Tibial artery (tissue), 4 donors: ENCODE measurements around the gene PNPLA7.
A peak's percentile ranks its signal among the peaks of the same experiment; 100 is the strongest.

ENCODE experiments used
- DNase-seq, 2 donors: peaks; one replicate each; pipeline ENCODE4 v3.0.0-alpha.2; 2019
- H3K27ac ChIP-seq, 2 donors: fragments of 200-600 bp; sonication (generic) in 1 of 2; 1 replicate in 1 of 2; 2 replicates in 1 of 2; pipeline ENCODE4 v1.5.1; 2018 to 2019; ENCODE audit warnings: mild to moderate bottlenecking in 1 of 2
- H3K27me3 ChIP-seq, 2 donors: fragments of 200-600 bp; sonication (generic) in 1 of 2; one replicate each; pipeline versions ENCODE4 v1.5.1 to v1.6.0; 2016 to 2019
- H3K36me3 ChIP-seq, 3 donors: fragments of 200-600 bp; sonication (generic) in 2 of 3; one replicate each; pipeline ENCODE4 v1.5.1; 2016 to 2019; ENCODE audit warnings: mild to moderate bottlenecking in 2 of 3
- H3K4me1 ChIP-seq, 4 donors: fragments of 200-600 bp; sonication (generic) in 2 of 4; 1 replicate in 3 of 4; 2 replicates in 1 of 4; pipeline ENCODE4 v1.5.1; 2016 to 2019
- H3K4me3 ChIP-seq, 2 donors: fragments of 200-600 bp; sonication (generic) in 1 of 2; 1 replicate in 1 of 2; 2 replicates in 1 of 2; pipeline ENCODE4 v1.5.1; 2018 to 2019; ENCODE audit warnings: mild to moderate bottlenecking in 2 of 2
- H3K9me3 ChIP-seq, 3 donors: fragments of 200-600 bp; sonication (generic) in 1 of 3; one replicate each; pipeline ENCODE4 v1.5.1; 2016 to 2019
- intact Hi-C: fragments of 100-400 bp; cut with DNase I; formaldehyde crosslinking; loops from one replicate; pipeline ENCODE4 v1.15.0; 2023; ENCODE audit warnings: low total_unique reads
- TF ChIP-seq, protein P1 (sequence below), 2 experiments: fragments of 200-600 bp in 1 of 2; fragments of 450-650 bp in 1 of 2; IDR thresholded peaks; one replicate each; pipeline ENCODE4 v1.5.1; 2017 to 2019; ENCODE audit warnings: antibody characterized with exemption in 2 of 2, mild to moderate bottlenecking in 1 of 2, moderate library complexity in 1 of 2

PNPLA7 gene

DNA sequence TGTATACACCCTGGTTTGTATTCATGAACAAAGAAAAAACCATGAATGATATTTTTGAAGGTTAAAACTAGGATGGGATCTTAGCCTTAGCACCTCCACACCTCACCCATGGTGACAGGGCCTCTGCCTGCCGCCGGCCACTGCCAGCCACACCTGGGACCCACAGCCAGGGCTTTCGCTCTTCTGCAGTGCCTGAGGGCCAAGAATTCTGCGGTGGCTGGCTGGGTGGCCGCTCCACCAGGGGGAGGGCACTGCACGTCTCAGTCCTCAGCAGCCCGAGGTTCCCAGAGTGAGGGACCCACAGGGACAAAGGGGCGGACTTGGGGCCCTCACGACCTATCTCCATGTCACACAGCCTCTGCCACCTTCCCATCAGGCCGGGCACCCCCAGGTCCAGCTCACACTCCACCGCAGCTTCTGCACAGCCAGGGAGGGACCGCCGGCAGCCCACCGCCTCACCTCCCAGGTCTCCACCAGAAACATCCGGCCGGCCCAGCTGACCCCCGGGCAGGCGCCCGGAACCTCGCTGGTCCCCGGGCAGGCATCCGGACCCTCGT, 134.1 kb downstream of the PNPLA7 start:
- H3K27me3 ChIP-seq: no peaks in the 10 kb centered on the region
- no peak for DNase-seq
- no peaks in the 10 kb centered on the region for H3K9me3 ChIP-seq
- no peak overlapping the region for H3K4me3 ChIP-seq
- H3K36me3 ChIP-seq: no peaks in the 10 kb centered on the region
- intact Hi-C loops: no loop called here
- TF ChIP-seq, protein P1, sequence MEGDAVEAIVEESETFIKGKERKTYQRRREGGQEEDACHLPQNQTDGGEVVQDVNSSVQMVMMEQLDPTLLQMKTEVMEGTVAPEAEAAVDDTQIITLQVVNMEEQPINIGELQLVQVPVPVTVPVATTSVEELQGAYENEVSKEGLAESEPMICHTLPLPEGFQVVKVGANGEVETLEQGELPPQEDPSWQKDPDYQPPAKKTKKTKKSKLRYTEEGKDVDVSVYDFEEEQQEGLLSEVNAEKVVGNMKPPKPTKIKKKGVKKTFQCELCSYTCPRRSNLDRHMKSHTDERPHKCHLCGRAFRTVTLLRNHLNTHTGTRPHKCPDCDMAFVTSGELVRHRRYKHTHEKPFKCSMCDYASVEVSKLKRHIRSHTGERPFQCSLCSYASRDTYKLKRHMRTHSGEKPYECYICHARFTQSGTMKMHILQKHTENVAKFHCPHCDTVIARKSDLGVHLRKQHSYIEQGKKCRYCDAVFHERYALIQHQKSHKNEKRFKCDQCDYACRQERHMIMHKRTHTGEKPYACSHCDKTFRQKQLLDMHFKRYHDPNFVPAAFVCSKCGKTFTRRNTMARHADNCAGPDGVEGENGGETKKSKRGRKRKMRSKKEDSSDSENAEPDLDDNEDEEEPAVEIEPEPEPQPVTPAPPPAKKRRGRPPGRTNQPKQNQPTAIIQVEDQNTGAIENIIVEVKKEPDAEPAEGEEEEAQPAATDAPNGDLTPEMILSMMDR (IDR thresholded peaks at IDR 0.05): no peak
- peaks cover 0 to 37% (median 23%) of the 10 kb centered on the region in 4 donors for H3K4me1 ChIP-seq
- no peak overlapping the region for H3K27ac ChIP-seq

DNA sequence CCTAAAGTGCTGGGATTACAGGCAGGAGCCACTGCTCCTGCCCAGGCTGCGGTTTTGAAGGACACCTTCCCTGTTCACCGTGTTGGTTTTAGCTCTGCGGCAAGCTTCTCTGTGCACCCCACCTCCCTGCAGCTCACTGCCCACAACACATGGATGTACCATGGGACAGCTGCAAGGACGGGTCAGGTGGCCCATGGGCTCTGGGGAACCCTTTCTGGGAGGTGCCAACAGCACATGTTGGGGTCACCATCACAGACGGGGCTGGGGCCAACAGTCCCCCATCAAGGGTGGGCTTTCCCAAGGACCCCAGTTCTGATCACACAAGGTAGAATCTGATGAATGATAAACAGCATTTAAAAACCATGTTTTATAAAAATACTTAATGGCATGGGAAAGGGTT, 134.8 kb downstream of the PNPLA7 start:
- intact Hi-C loops: no loop called here
- Histone ChIP-seq H3K27ac (no peak overlapping the region), H3K4me3 (no peak overlapping the region), H3K9me3 (no peaks in the 10 kb centered on the region), H3K27me3 (no peaks in the 10 kb centered on the region), H3K4me1 (peaks cover 0 to 44% (median 28%) of the 10 kb centered on the region in 4 donors), H3K36me3 (no peaks in the 10 kb centered on the region)
- DNase-seq: no peak
- TF ChIP-seq, protein P1 (IDR thresholded peaks at IDR 0.05): no peak

DNA sequence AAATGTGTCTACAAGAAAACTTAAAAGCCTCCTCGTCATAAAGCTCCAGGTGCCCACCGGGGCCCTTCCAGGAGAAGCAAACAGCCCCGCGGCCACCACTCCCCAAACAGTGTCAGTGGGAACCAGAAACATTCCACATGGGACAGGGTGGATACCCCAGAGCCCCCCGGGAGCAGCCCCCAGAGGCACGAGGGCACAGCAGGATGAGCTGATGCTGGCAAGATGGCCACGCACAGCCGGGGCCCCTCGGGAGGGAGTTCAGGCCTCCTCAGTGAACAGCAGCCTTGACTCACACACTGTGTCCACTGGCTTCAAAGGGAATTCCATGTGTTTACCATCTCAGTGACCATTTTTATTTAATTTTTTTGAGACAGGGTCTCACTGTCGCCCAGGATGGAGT, 137.8 kb downstream of the PNPLA7 start:
- H3K4me1 ChIP-seq: peaks cover 0 to 59% (median 30%) of the 10 kb centered on the region in 4 donors
- TF ChIP-seq, protein P1 (IDR thresholded peaks at IDR 0.05): no peak
- intact Hi-C loops: no loop called here
- no peaks in the 10 kb centered on the region for H3K36me3 ChIP-seq
- no peaks in the 10 kb centered on the region for H3K9me3 ChIP-seq
- H3K27me3 ChIP-seq: no peaks in the 10 kb centered on the region
- H3K27ac ChIP-seq: peak overlapping the region in 1 of 2 donors; percentile 71
- H3K4me3 ChIP-seq: no peak overlapping the region
- no peak for DNase-seq

DNA sequence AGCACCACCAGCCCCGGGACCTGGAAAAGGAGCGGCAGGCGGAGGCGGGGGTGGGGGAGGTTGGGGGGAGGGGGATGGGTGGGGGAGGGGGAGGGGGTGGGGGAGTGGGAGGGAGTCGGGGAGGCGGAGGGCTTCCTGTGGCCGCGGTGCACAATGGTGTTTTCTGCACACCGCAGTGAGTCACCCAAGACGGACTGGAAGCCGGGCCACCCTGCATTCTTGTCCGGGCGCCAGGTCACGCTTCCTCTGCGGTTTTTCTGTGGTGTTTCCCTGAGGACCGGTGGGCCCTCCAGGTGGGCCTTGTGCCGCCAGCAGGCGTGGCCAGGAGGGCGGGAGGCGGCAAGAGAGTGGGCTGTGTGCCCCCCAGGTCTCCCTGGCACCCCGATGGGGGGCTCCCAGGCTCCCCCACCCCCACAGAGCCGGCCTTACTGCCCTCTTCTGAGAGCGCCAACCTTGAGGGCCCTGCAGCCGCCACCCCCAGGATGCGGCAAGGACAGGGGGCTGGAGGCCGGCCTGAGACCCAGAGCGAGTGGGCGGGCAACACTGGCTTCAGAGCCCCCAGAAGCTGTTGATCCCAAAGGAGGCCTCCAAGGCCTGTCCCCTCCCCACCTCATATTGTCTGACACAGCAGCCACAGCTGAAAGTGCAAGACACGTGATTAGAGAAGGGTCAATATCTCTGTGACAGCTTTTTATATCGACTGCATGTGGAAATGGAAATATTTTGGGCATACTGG, 138.4 kb downstream of the PNPLA7 start:
- Histone ChIP-seq H3K36me3 (no peaks in the 10 kb centered on the region), H3K4me1 (peaks cover 0 to 65% (median 33%) of the 10 kb centered on the region in 4 donors), H3K9me3 (no peaks in the 10 kb centered on the region), H3K4me3 (peak overlapping the region; percentile 3 to 7), H3K27me3 (no peaks in the 10 kb centered on the region), H3K27ac (peak overlapping the region; percentile 23 to 71)
- peak; percentile 58 to 89 for DNase-seq
- TF ChIP-seq, protein P1 (IDR thresholded peaks at IDR 0.05): no peak
- intact Hi-C loops: no loop called here

DNA sequence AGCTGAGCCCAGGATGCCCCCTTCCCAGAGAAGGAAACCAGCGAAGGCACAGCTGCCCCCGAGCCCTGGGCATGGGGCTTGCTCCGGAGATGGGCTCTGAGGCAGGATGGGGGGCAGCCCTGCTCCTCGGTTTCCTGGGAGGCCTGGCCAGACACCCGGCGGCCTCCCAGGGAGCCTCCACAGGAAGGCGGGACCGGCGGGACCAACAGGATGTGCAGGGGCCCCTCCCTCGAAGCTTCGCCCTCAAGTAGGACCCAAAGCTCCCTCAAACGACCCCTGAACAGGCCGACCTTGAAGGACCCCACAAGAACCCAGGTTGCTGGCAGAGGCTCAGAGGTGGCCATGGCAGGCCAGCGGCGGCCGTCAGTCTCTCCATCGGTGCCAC, 138.9 kb downstream of the PNPLA7 start:
- no peak for DNase-seq
- Histone ChIP-seq H3K27me3 (no peaks in the 10 kb centered on the region), H3K4me3 (peak overlapping the region; percentile 3 to 7), H3K27ac (no peak overlapping the region), H3K9me3 (no peaks in the 10 kb centered on the region), H3K4me1 (peaks cover 0 to 71% (median 36%) of the 10 kb centered on the region in 4 donors), H3K36me3 (no peaks in the 10 kb centered on the region)
- intact Hi-C loops: no loop called here
- TF ChIP-seq, protein P1 (IDR thresholded peaks at IDR 0.05): no peak
